Activated CD4-positive, CD25-positive, alpha-beta regulatory T cell treated with anti-CD3 and anti-CD28 coated beads, Interleukin-2, amount 50 U/mL, for 24 hours (primary cell): Measurements from ENCODE around the gene LSP1.
A peak's percentile ranks its signal among the peaks of the same experiment; 100 is the strongest.

Experiments used
- ATAC-seq, 2 donors: fragments of 150-1000 bp; cut with Tn5 transposase; one replicate each; pipeline ENCODE4 v1.10.0; 2021; ENCODE audit warnings: mild to moderate bottlenecking in 1 of 2, moderate library complexity in 1 of 2

LSP1 gene

DNA sequence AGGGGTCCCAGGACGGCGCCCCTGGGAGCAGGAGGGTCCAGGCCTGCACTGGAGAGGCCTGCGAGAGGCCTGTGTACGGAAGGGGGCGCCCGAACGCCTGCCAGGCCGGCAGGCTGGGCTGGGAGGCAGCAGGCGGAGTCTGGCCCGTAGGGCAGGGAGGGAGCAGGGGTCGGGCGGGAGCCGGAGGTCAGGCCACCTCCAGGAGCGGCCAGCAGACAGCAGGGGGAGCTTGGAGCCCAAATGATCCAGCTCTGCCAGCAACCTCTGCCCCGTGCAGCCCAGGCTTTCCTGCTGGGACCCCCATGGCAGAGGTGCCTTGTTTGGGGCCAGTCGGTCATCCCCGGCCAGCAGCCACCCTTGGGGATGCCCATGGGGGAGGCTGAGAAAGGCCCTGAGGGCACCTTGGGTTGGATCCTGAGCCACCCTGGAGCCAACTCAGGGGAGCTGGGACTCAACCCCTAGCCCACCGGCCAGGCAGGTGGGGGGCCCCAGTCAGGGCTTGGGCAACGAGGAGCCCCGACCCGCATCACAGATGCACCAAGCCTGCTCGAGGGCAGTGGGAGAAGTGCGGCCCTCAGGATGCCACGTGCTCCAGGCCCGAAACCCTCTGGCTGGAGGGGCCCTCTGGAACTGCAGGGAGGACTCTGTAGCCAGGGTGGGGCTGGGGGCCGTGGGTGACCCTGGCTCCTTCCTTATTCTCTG lies 27.7 kb upstream of the LSP1 start:
- no peak for ATAC-seq

- no peak for ATAC-seq
These were observed 27.0 kb upstream of the LSP1 start for GRCh38 chr11:1825785-1826451.

- no peak for ATAC-seq
These were observed 26.3 kb upstream of the LSP1 start for GRCh38 chr11:1826552-1827094.

- no peak for ATAC-seq
These were observed 25.6 kb upstream of the LSP1 start for GRCh38 chr11:1827095-1827813.

DNA sequence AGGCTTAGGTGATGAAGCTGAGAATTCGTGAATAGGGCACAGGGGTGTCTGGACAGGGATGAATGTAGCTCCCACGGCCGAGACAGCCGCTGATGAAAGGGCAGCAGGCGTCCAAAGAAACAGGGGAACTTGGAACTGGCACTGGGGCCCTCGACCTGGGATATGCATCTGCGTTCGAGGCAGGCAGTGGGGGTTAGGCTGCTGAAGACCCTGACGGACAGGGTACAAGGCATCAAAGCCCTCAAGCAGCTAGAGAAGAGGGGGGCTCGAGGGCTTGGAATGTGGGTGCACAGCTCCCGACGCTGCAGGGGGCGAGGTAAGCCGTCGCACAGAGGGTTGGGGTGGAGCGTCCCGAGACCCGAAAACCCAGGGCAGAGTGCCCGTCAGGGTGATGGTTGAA lies 25.0 kb upstream of the LSP1 start:
- no peak for ATAC-seq

GRCh38 chr11:1828542-1828941 lies 24.3 kb upstream of the LSP1 start:
- no peak for ATAC-seq

- ATAC-seq: no peak
These were observed 23.7 kb upstream of the LSP1 start for GRCh38 chr11:1829039-1829820.

DNA sequence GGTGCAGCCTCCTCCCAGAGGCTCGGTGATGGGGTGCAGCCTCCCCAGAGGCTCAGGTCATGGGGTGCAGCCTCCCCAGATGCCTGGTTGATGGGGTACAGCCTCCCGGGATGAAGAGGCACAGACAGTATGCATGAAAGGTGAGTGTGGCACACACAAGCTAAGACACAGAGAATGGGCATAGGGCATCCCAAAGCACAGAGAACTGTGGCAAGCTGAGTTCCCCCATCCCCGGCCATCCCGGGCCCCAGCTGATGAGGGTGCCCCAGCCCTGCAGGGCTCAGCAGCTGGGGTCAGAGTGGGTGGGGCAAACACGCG lies 22.9 kb upstream of the LSP1 start:
- ATAC-seq: no peak

- no peak for ATAC-seq
These were observed 22.3 kb upstream of the LSP1 start for GRCh38 chr11:1830322-1831223.

DNA sequence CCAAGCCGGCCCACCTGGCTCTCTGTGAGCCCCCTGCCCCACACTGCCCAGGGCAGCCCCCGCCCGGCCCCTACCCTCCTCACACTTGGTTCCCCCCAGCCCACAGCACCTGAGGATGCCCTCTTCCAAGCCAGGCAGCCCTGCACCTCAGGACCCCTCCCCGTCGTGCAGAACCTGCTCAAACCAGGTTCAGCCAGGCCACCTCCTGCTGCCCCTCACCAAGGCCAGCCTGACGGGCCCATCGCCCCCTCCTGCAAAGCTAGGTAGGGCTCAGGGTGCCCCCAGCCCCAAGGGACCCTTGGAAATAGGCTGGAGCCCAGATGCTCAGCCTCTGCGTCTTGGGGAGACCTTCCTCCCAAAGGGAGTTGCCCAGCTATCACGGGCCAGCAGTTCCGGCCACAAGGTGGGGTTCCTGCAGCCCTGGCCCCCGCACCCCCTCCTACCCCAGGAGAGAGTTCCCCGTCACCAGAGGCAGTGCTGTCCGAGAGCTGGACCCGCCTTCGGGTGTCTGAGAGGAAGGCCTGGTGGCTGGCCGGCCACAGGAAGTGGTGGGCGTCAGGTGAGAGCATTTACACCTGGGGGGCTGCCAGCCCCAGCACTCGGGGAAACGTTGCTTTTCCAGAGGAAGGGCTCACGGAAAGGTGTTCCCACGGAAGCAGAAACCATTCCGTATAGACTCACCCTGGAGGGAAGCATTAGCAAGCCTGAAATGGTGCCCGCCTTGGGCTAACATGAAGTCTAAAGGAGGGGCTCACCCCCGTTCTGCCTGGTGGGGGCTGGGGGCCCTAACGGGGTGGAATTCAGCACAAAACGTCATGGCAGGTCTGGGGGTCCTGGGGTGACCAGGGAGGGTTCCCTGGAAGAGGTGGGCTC lies 21.3 kb upstream of the LSP1 start:
- no peak for ATAC-seq

- ATAC-seq: peak; percentile 59 to 68
These were observed 20.5 kb upstream of the LSP1 start for GRCh38 chr11:1832211-1832919.

DNA sequence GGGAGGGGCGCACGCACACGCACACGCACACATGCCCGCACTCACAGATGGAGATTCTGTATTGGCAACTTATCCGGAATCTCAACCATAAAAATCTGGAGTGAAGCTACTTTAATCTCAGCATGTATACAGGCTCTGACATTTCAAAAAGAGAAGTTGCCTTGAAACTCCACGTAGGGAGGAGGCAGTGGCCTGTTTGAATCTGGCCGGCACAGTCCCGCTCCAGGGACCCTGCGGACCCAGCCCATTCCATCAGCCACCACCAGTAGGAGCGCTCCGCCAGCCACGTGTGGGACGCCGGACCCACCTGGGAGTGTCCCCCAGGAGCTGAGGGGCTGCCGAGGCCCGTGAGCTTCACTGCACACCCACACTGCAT lies 20.0 kb upstream of the LSP1 start:
- ATAC-seq: no peak

- no peak for ATAC-seq
These were observed 18.7 kb upstream of the LSP1 start for GRCh38 chr11:1834062-1834610.

DNA sequence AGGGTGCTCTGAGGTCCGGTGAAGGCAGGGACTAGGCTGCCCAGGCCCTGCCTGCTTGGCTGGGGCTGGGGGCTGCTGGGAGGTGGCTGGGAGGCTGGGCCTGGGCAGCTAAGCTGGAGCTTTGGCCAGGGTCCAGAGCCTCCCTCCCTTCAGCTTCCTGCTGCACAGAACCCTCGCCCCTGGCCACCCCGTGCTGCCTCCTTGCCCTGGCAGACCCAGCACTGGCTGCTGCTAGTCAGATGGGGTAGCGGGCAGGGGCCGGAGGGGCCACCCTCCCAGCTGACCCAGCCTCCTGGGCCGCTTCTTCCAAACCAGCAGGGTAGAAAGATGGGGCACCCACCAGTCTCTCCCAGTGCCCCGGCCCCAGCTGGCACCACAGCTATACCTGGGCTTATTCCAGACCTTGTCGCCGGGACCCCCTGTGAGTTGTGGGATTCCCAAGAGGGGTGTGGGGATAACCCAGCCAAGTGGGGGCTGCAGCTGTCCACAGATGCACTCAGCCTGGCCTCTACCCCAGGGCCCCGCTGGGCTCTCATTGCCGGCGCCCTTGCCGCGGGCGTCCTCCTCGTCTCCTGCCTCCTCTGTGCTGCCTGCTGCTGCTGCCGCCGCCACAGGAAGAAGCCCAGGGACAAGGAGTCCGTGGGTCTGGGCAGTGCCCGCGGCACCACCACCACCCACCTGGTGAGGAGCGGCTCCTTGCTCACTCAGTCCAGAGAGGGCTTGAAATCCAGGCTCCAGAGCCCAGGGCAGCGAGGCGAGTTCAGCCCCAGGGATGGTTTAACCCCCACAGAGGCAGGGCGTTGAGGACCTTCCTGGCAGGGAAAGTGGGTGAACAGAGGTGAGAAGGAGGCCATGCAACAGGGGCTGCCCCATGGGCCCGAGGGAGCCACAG lies 17.9 kb upstream of the LSP1 start, which contains the start of gene SYT8:
Gene SYT8 (plus strand): TSS at position 212 of the 892 bp plus-strand sequence. CDS start 116 bp downstream, at position 328.
- ATAC-seq: no peak

- ATAC-seq: no peak
These were observed 17.2 kb upstream of the LSP1 start for GRCh38 chr11:1835671-1836010.

GRCh38 chr11:1836011-1836945 lies 16.6 kb upstream of the LSP1 start:
- ATAC-seq: no peak
